GM21717 (cell line): ENCODE results near the gene APP.
"Not testable (repeated sequence)": the region's sequence is repeated elsewhere in the genome, so short reads cannot be mapped to it uniquely, and the experiment has no call there.

ENCODE experiments used
- ATAC-seq: cut with Tn5 transposase; IDR thresholded peaks from one replicate; pipeline ENCODE4 v1.9.1; 2021; ENCODE audit warnings: mild to moderate bottlenecking, moderate library complexity; ENCODE audit not compliant: unreplicated experiment

The APP gene

DNA sequence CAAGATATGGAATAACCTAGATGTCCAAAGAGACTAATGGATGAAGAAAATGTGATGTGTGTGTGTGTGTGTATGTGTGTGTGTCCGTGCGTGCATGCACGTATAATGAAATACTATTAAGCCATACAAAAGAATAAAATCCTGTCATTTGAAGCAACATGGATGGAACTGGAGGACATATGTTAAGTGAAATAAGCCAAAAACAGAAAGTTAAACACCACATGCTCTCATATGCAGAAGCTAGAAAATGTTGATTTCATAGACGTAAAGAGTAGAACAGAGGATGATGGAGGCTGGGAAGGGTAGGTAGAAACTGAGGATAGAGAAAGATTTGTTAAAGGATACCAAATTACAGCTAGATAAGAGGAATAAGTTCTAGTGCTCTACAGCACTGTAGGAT, 133.7 kb downstream of the APP start:
- ATAC-seq: no peak

GRCh38 chr21:26032263-26032662, 138.3 kb downstream of the APP start:
- no peak for ATAC-seq

DNA sequence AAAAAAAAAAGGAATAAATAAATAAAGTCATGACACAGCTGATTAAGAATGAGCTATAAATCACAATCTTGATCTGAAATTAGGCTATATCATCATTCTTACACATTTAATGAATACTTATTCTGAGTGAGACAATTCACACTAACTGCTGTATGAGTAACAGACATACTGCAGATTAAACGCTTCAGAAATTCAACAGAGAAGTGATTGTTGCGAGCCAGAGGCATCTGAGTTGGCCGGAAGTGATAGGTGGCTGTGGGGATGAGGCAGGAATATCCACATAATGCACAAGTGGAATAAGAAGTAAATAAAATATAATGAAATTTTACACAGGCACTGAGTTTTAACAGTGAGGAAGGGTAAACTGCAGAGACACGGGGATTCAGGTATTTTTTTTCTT, 142.4 kb downstream of the APP start:
- no peak for ATAC-seq

DNA sequence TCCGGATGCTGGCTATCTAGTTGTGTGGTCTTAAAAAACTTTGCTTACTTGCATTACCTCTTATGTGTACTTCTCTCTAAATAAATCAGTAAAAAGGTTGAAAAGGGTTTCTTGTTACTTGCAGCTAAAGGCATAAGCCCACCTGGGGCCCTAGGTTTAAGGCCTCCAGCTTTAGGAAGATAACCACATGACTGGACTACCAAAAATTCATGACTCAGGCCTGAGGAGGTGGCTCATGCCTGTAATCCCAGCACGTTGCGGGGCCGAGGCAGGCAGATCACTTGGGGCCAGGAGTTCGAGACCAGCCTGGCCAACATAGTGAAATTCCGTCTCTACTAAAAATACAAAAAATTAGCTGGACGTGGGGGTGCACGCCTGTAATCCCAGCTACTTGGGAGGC, 142.9 kb downstream of the APP start:
- ATAC-seq: no peak

DNA sequence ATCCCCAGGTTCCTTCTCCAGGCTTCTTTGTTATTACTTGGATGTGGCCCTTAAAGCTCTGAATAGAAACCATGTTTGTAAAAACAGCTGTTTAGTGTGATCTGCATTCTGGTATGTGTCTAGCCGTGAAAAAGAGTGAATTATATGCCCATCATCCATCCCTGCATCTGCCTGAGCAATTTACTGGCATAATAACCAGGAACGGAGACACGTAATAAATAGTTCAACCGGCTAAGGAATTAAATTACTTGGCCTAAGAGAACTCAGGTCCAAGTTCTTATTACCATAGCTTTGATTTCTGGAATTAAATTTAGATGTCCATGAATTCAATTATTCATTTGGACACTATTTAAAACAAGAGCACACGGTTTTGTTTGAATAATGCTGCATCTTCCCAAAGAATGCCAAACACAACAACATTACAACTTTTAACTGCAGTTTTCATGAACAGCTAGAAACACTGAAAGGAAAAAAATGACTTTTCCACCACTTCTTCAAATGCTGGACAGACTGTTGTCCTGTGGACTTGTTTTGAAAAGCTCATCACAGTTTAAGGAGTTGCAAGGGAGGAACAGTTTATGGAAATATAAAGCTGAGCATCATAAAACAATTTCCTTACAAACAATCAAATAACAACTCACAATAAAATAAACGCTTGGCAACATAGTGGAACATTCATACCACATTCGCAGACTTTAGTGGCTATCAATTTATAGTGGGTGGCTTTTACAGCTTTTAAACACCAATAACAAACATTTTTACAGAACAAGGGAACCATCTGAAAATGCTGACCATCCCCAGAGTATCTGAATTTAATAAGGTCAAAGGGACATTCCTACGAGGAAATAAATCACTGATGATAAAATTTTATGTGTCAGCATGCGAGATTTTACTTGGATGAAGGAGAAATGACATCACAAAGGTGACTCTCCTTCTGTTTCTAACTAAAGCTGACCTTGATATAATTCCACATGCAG, 144.7 kb downstream of the APP start:
- no peak for ATAC-seq

GRCh38 chr21:26023406-26023805, 147.2 kb downstream of the APP start:
- ATAC-seq: not testable (repeated sequence)

- ATAC-seq: not testable (repeated sequence)
These were observed 147.8 kb downstream of the APP start for GRCh38 chr21:26022598-26023337.

GRCh38 chr21:26020510-26020909, 150.1 kb downstream of the APP start:
- ATAC-seq: no peak

DNA sequence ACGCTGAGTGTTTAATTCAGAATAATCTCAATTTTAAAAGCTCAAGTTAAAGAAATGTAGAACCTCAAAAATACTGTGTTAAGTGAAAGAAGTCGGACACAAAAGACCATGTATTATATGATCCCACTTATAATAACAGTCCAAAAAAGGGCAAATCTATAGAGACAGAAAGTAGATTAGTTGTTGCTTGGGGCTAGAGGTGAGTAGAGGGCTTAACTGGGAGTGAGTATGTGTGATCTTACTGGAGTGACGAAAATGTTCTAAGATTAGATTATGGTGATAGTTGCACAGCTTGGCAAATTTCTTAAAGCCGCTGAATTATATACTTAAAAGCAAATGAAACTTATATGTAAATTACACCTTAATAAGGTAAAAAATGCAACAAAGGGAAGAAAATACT, 150.5 kb downstream of the APP start:
- ATAC-seq: no peak

- no peak for ATAC-seq
These were observed 151.3 kb downstream of the APP start for GRCh38 chr21:26019236-26019635.

GRCh38 chr21:26013970-26014369, 156.6 kb downstream of the APP start:
- no peak for ATAC-seq

DNA sequence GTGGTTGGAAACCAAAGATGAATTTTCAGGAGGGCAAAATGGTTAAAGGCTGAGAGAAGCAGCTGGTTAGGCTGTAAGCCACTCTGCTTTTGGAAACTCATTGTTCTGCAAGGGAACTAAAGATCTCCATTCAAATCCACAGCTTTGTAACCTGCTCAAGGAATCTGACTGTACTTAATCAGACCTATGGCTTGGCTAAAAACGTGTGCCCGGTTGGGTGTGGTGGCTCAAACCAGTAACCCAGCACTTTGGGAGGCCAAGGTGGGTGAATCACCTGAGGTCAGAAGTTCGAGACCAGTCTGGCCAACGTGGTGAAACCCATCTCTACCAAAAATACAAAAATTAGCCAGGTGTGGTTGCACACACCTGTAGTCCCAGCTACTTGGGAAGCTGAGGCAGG, 158.1 kb downstream of the APP start:
- ATAC-seq: not testable (repeated sequence)

- ATAC-seq: no peak
These were observed 159.2 kb downstream of the APP start for GRCh38 chr21:26011292-26011940.

GRCh38 chr21:26007951-26008498, 162.5 kb downstream of the APP start:
- ATAC-seq: no peak

- ATAC-seq: no peak
These were observed 165.1 kb downstream of the APP start for GRCh38 chr21:26005464-26005863.

DNA sequence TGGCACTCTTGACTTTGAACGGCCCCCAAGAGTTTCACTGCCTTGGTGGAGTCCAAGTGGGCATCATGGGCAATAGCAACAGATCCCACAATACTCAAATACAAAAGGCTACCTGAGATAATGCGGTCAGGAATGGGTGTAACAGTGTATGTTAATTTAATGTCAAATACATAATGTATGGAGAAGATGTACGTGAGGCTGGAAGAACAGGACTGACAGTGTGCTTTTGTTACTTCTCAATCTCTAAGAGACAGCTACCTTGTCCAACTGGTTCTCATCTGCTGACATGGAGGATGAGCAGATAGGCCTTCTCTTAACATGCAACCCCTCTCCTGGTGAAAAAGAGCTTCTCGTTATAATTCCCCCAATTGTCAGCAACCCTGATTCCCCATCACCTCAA, 167.2 kb downstream of the APP start:
- ATAC-seq: no peak

- ATAC-seq: no peak
These were observed 169.2 kb downstream of the APP start for GRCh38 chr21:26001356-26001755.

GRCh38 chr21:25999921-26000582, 170.5 kb downstream of the APP start:
- no peak for ATAC-seq

DNA sequence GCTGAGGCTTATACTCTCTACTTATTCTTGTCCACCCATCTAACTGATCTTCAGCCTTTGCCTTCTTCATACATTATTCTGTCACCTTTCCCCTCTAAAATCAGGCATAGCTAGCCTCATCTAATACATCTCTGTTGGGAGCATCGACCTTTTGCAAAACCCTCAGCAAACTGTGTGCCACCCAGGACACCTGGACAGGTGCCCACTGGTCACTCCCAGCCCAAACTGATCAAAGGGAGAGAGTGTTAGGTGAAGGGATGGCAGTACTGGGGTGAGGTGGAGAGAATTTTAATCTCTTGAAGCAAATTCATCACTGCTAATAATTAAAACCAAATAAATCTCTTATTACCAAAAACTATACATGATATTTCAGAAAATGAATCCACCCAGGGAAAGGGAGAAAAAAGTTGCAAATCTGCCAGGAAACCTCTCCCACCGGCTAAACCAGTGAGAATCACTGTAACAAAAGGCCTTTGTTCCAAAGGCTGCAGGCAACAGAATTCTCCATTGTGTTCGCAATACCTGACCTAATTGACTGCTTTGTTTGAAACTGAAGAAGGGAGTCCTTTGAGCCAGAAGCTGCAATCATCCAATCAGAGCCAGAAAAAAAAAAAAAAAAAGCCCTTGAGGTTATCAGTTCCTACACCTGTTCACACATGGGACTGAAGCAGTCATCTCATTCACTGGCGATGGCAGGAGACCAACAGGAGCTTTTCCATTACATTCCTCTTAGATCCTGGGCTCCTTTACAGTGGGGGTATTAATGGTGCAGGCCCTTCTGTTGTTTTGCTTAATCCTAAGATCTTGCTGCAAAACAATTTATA, 172.6 kb downstream of the APP start:
- ATAC-seq: no peak

DNA sequence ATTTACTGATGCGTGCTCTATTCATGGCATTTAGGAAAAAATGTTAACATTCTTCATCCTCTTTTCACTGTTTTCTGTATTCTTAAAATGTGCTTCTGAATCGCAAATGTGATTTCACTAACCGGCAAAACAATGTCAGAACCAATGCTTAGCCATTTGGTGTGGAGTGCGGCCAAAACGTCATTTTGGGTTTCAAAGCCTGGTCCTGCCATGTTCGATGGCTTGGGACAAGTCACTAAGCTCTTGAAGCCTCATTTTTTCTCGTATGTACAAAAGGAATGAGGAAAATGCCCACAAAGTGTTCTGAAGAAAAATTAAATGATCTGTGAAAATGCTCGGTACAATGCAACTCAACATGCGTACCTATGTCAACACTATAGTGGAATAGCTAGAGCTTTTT, 175.3 kb downstream of the APP start:
- no peak for ATAC-seq
